Gastroesophageal sphincter (tissue), 4 donors: ENCODE measurements around the gene TRIL. TPM values are rescaled to one million over a fixed set of nuclear protein-coding genes. Genes with fewer than 3 reads are reported as not detected.

ENCODE experiments used
- ATAC-seq: fragments of 150-250 bp; one replicate; pipeline ENCODE4 v1.9.1; 2016; ENCODE audit warnings: mild to moderate bottlenecking, moderate library complexity
- H3K27ac ChIP-seq, 4 donors: fragments of 200-600 bp; sonication (generic) in 3 of 4; 1 replicate in 3 of 4; 2 replicates in 1 of 4; pipeline ENCODE4 v1.5.1; 2016 to 2019
- H3K27me3 ChIP-seq: fragments of 200-600 bp; sonication (generic); one replicate; pipeline ENCODE4 v1.5.1; 2019
- H3K36me3 ChIP-seq, 2 donors: fragments of 200-600 bp; sonication (generic); one replicate each; pipeline ENCODE4 v1.5.1; 2019; ENCODE audit warnings: control low read depth in 1 of 2
- H3K4me1 ChIP-seq, 3 donors: fragments of 200-600 bp; sonication (generic); 1 replicate in 2 of 3; 2 replicates in 1 of 3; pipeline ENCODE4 v1.5.1; 2016 to 2019; ENCODE audit warnings: control low read depth in 2 of 3
- H3K4me3 ChIP-seq, 2 donors: fragments of 200-600 bp; sonication (generic); one replicate each; pipeline ENCODE4 v1.5.1; 2019; ENCODE audit warnings: mild to moderate bottlenecking in 1 of 2, moderate library complexity in 1 of 2
- H3K9me3 ChIP-seq, 3 donors: fragments of 200-600 bp; sonication (generic); one replicate each; pipeline ENCODE4 v1.5.1; 2017 to 2019; ENCODE audit warnings: control low read depth in 2 of 3
- EP300 ChIP-seq: sonication (generic); formaldehyde crosslinking; IDR thresholded peaks from one replicate; pipeline ENCODE4 v1.6.1; 2017; ENCODE audit warnings: antibody characterized with exemption, mild to moderate bottlenecking
- POLR2A ChIP-seq, 2 donors: fragments of 450-650 bp; IDR thresholded peaks; one replicate each; pipeline ENCODE4 v1.6.1; 2017; ENCODE audit warnings: antibody characterized with exemption in 2 of 2, mild to moderate bottlenecking in 2 of 2, moderate library complexity in 1 of 2
- POLR2AphosphoS5 ChIP-seq: sonication (generic); formaldehyde crosslinking; IDR thresholded peaks from one replicate; pipeline ENCODE4 v1.6.1; 2017; ENCODE audit warnings: antibody characterized with exemption
- WGBS, 2 donors: methylation state at CpG; one replicate each; pipeline ENCODE4 v1.1.5; 2018; ENCODE audit warnings: low coverage in 1 of 2; 5-methylcytosine and 5-hydroxymethylcytosine counted together
- total RNA-seq, 4 donors: library from RNA; depleted of rRNA; stranded (reverse); fragments of >200 nt; gene quantifications; one replicate each; pipeline ENCODE4 v1.1.0, GENCODE V29; 2016
- TF ChIP-seq, protein P1 (sequence below), 4 experiments: fragments of 200-600 bp in 2 of 4; fragments of 450-650 bp in 2 of 4; sonication (generic) in 1 of 4; IDR thresholded peaks; one replicate each; pipeline ENCODE4 v1.5.1; 2017 to 2019; ENCODE audit warnings: antibody characterized with exemption in 4 of 4, mild to moderate bottlenecking in 2 of 4, moderate library complexity in 2 of 4

Gene TRIL
- total RNA-seq, 4 donors from 2014 or later = 1.6 to 6.6 (median 3.9) TPM

DNA sequence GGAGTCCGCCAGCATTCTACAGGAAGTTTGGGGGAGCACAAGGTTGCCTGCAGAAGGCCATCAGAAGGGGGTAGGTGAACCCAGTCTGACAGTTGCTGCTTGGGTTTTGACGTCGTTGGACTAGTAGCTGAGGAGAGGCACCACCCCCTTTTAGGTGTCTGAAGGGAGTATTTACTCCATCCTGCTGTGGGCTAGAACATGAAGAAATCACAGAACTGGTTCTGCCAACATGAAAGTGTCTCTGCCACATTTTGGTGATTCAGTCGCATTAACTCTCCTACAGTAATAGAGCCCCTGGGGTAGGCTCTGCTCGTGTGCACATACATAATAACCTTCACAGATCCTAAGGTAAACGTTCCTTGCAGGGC is 834 bp upstream of the TRIL start:
- peak overlapping the region in 1 of 2 donors; percentile 58 for H3K4me3 ChIP-seq
- peaks cover 46% of the 10 kb centered on the region for H3K27me3 ChIP-seq
- no peak for ATAC-seq
- WGBS, 2 donors = 63 to 85% methylated on average over 2 to 5 of the region's 6 CpGs
- H3K4me1 ChIP-seq = peaks cover 0 to 44% (median 27%) of the 10 kb centered on the region in 3 donors
- H3K36me3 ChIP-seq = no peaks in the 10 kb centered on the region
- peak overlapping the region in 3 of 4 donors; percentile 70 to 72 (median 70) for H3K27ac ChIP-seq
- H3K9me3 ChIP-seq = no peaks in the 10 kb centered on the region
- TF ChIP-seq POLR2AphosphoS5 = no peak
- TF ChIP-seq, protein P1, sequence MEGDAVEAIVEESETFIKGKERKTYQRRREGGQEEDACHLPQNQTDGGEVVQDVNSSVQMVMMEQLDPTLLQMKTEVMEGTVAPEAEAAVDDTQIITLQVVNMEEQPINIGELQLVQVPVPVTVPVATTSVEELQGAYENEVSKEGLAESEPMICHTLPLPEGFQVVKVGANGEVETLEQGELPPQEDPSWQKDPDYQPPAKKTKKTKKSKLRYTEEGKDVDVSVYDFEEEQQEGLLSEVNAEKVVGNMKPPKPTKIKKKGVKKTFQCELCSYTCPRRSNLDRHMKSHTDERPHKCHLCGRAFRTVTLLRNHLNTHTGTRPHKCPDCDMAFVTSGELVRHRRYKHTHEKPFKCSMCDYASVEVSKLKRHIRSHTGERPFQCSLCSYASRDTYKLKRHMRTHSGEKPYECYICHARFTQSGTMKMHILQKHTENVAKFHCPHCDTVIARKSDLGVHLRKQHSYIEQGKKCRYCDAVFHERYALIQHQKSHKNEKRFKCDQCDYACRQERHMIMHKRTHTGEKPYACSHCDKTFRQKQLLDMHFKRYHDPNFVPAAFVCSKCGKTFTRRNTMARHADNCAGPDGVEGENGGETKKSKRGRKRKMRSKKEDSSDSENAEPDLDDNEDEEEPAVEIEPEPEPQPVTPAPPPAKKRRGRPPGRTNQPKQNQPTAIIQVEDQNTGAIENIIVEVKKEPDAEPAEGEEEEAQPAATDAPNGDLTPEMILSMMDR (IDR thresholded peaks at IDR 0.05) = no peak
- TF ChIP-seq EP300 = no peak
- TF ChIP-seq POLR2A (IDR thresholded peaks at IDR 0.05) = no peak

DNA sequence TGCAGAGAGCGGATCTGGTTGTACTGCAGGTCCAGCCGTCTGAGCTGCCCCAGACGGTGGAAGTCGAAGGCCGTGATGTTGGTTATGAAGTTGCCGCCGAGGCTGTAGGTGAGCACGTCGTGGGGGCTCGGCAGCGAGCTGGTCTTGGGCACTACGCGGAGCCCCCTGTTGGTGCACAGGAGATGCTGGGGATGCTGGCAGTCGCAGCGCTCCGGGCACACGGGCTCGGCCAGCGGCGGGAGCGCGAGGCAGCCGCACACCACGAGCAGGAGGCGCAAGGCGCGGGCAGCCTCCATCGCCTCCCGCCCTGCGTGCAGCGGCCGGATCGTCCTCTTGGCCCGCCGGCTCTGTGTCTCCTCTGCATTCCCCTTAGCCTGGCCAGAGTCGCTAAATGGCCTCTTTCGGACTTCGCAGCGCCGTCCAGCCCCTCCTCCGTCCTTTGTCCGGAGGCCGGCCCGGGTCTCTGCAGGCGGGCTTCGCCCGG is 337 bp downstream of the TRIL start:
- H3K4me1 ChIP-seq = peaks cover 0 to 51% (median 27%) of the 10 kb centered on the region in 3 donors
- peak; percentile 16 for ATAC-seq
- no peaks in the 10 kb centered on the region for H3K9me3 ChIP-seq
- H3K4me3 ChIP-seq = peak overlapping the region; percentile 26 to 58
- TF ChIP-seq, protein P1 (IDR thresholded peaks at IDR 0.05) = no peak
- no peak for TF ChIP-seq EP300
- TF ChIP-seq POLR2AphosphoS5 = no peak
- no peak for TF ChIP-seq POLR2A (IDR thresholded peaks at IDR 0.05)
- H3K36me3 ChIP-seq = no peaks in the 10 kb centered on the region
- no CpG with 5 or more reads among the region's 47 CpGs for WGBS, 2 donors
- peaks cover 57% of the 10 kb centered on the region for H3K27me3 ChIP-seq
- peak overlapping the region in 3 of 4 donors; percentile 70 to 72 (median 70) for H3K27ac ChIP-seq

DNA sequence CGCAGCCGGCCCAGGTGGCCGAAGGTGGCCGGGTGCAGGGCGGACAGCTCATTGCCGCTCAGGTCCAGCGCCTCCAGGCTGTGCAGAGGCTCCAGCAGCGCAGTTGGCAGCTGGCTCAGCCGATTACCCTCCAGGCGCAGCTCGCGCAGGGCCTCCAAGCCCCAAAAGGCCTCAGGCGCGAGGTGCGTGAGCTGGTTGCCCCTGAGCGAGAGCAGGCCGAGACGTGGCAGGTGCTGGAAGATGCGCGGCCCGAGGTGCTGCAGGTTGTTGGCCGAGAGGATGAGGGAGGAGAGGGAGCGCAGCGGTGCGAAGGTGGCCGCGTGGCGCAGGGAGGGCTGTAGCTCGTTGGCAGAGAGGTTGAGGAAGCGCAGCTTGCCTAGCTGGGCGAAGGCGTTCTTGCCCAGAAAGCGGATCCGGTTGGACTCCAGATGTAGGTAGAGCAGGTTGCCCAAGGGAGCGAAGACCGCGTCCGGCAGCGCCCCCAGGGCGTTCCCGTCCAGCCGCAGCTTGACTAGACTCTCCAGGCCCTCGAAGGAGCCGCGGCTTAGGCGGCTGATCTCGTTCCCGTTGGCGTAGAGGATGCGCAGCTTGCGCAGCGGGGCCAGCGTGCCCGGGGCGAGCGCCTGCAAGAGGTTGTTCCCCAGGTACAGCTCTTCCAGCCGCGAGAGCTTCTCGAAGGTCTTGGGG is 923 bp downstream of the TRIL start:
- WGBS, 2 donors = 5% methylated on average over 12 of the region's 59 CpGs; no CpG with 5 or more reads in 1 of the 2 donors
- ATAC-seq = peak; percentile 23
- Histone ChIP-seq H3K27me3 (peaks cover 63% of the 10 kb centered on the region), H3K4me1 (peaks cover 0 to 51% (median 27%) of the 10 kb centered on the region in 3 donors), H3K27ac (peak overlapping the region in 3 of 4 donors; percentile 70 to 72 (median 70)), H3K36me3 (no peaks in the 10 kb centered on the region), H3K9me3 (no peaks in the 10 kb centered on the region), H3K4me3 (peak overlapping the region; percentile 11 to 58)
- TF ChIP-seq, protein P1 (IDR thresholded peaks at IDR 0.05) = no peak
- TF ChIP-seq POLR2A (IDR thresholded peaks at IDR 0.05) (no peak), POLR2AphosphoS5 (no peak), EP300 (no peak)

DNA sequence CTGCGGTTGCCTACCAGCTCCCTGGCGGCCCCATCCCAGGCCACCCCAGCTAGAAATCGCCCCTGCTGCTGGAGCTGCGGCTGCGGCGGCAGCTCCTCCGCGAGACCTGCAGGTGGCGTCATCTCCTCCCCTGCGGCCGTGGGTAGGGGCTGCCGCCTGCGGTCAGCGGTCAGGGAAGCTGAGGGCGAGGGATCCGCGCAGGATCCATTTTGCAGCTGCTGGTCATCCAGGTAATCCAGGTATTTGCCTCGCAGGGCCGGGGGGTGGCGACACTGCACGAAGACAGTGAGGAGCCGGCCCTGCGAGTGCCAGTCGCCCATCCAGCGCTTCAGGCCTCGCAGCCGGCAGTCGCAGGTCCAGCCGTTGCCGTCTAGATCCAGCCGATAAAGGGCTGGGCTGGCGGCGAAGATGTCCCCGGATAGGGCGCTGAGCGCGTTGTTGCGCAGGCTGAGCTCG is 1.5 kb downstream of the TRIL start:
- H3K36me3 ChIP-seq = no peaks in the 10 kb centered on the region
- H3K9me3 ChIP-seq = no peaks in the 10 kb centered on the region
- peak; percentile 65 for ATAC-seq
- WGBS, 2 donors = no CpG with 5 or more reads among the region's 39 CpGs
- H3K4me3 ChIP-seq = peak overlapping the region; percentile 11 to 58
- peaks cover 0 to 51% (median 27%) of the 10 kb centered on the region in 3 donors for H3K4me1 ChIP-seq
- H3K27ac ChIP-seq = peak overlapping the region in 3 of 4 donors; percentile 70 to 72 (median 70)
- peaks cover 66% of the 10 kb centered on the region for H3K27me3 ChIP-seq
- no peak for TF ChIP-seq EP300
- TF ChIP-seq, protein P1 (IDR thresholded peaks at IDR 0.05) = peak in 3 of 4 experiments; percentile 36 to 55 (median 49)
